Measurements from ENCODE around the gene KIF15. TPM values are rescaled to one million over a fixed set of nuclear protein-coding genes. Genes with fewer than 3 reads are reported as not detected.

KIF15 gene
- total and polyA plus RNA-seq, 4 experiments from 2014 or later = 0.19 to 0.38 TPM; not detected in 2

GRCh38 chr3:44827196-44827595, 65.6 kb downstream of the KIF15 start:
- no peak overlapping the region for H3K27ac ChIP-seq (ENCODE audit: low read depth, low read length)
- no peaks in the 10 kb centered on the region for H3K27me3 ChIP-seq (ENCODE audit: insufficient read depth, low read length)
- Mint-ChIP-seq H3K27ac (no peak overlapping the region), H3K4me1 (no peaks in the 10 kb centered on the region), H3K36me3 (no peaks in the 10 kb centered on the region), H3K4me3 (no peak overlapping the region), H3K9me3 (peaks cover 0 to 4% (median 0%) of the 10 kb centered on the region in 8 donors), H3K27me3 (no peaks in the 10 kb centered on the region)
- no peak overlapping the region for H3K4me3 ChIP-seq (ENCODE audit: low read length in 2 of 2)
- H3K36me3 ChIP-seq (ENCODE audit: insufficient read depth, low read length) = no peaks in the 10 kb centered on the region
- CTCF ChIA-PET (ENCODE audit: partially characterized antibody) = no interaction called here
- no peaks in the 10 kb centered on the region for H3K9me3 ChIP-seq (ENCODE audit: control insufficient read depth in 1 of 2, low read length in 2 of 2)
- POLR2A ChIA-PET (ENCODE audit: partially characterized antibody) = no interaction called here
- no peak for DNase-seq
- H3K4me1 ChIP-seq (ENCODE audit: insufficient read depth, low read length) = no peaks in the 10 kb centered on the region
- intact Hi-C loops (cut with micrococcal nuclease) = no loop called here

- H3K9me3 ChIP-seq (ENCODE audit: control insufficient read depth in 1 of 2, low read length in 2 of 2) = no peaks in the 10 kb centered on the region
- no peak overlapping the region for H3K4me3 ChIP-seq (ENCODE audit: low read length in 2 of 2)
- DNase-seq = no peak
- no peaks in the 10 kb centered on the region for H3K36me3 ChIP-seq (ENCODE audit: insufficient read depth, low read length)
- POLR2A ChIA-PET (ENCODE audit: partially characterized antibody) = no interaction called here
- Mint-ChIP-seq H3K4me3 (no peak overlapping the region), H3K9me3 (peaks cover 0 to 7% (median 5%) of the 10 kb centered on the region in 8 donors), H3K36me3 (peaks cover 0 to 5% of the 10 kb centered on the region in 2 donors), H3K27ac (no peak overlapping the region), H3K4me1 (no peaks in the 10 kb centered on the region), H3K27me3 (no peaks in the 10 kb centered on the region)
- intact Hi-C loops (cut with micrococcal nuclease) = no loop called here
- CTCF ChIA-PET (ENCODE audit: partially characterized antibody) = no interaction called here
- H3K4me1 ChIP-seq (ENCODE audit: insufficient read depth, low read length) = no peaks in the 10 kb centered on the region
- no peak overlapping the region for H3K27ac ChIP-seq (ENCODE audit: low read depth, low read length)
- no peaks in the 10 kb centered on the region for H3K27me3 ChIP-seq (ENCODE audit: insufficient read depth, low read length)
Measured at GRCh38 chr3:44831232-44831631, 69.6 kb downstream of the KIF15 start.

GRCh38 chr3:44832032-44832431, 70.4 kb downstream of the KIF15 start:
- peaks cover 0 to 5% of the 10 kb centered on the region in 2 donors for H3K9me3 ChIP-seq (ENCODE audit: control insufficient read depth in 1 of 2, low read length in 2 of 2)
- CTCF ChIA-PET (ENCODE audit: partially characterized antibody) = no interaction called here
- Mint-ChIP-seq H3K9me3 (peaks cover 0 to 15% (median 11%) of the 10 kb centered on the region in 8 donors), H3K36me3 (peaks cover 4 to 11% of the 10 kb centered on the region in 2 donors), H3K4me1 (no peaks in the 10 kb centered on the region), H3K27me3 (no peaks in the 10 kb centered on the region), H3K27ac (no peak overlapping the region), H3K4me3 (no peak overlapping the region)
- H3K36me3 ChIP-seq (ENCODE audit: insufficient read depth, low read length) = no peaks in the 10 kb centered on the region
- H3K27me3 ChIP-seq (ENCODE audit: insufficient read depth, low read length) = no peaks in the 10 kb centered on the region
- no peaks in the 10 kb centered on the region for H3K4me1 ChIP-seq (ENCODE audit: insufficient read depth, low read length)
- POLR2A ChIA-PET (ENCODE audit: partially characterized antibody) = no interaction called here
- no peak overlapping the region for H3K27ac ChIP-seq (ENCODE audit: low read depth, low read length)
- no peak for DNase-seq
- no peak overlapping the region for H3K4me3 ChIP-seq (ENCODE audit: low read length in 2 of 2)
- intact Hi-C loops (cut with micrococcal nuclease) = no loop called here

- DNase-seq = no peak
- intact Hi-C loops (cut with micrococcal nuclease) = no loop called here
- Mint-ChIP-seq H3K27me3 (no peaks in the 10 kb centered on the region), H3K9me3 (peaks cover 0 to 21% (median 13%) of the 10 kb centered on the region in 8 donors), H3K36me3 (peaks cover 4 to 11% of the 10 kb centered on the region in 2 donors), H3K4me1 (no peaks in the 10 kb centered on the region), H3K4me3 (no peak overlapping the region), H3K27ac (no peak overlapping the region)
- Histone ChIP-seq H3K27me3 (ENCODE audit: insufficient read depth, low read length) (no peaks in the 10 kb centered on the region), H3K9me3 (ENCODE audit: control insufficient read depth in 1 of 2, low read length in 2 of 2) (peaks cover 0 to 5% of the 10 kb centered on the region in 2 donors), H3K36me3 (ENCODE audit: insufficient read depth, low read length) (no peaks in the 10 kb centered on the region), H3K4me1 (ENCODE audit: insufficient read depth, low read length) (no peaks in the 10 kb centered on the region), H3K27ac (ENCODE audit: low read depth, low read length) (no peak overlapping the region), H3K4me3 (ENCODE audit: low read length in 2 of 2) (no peak overlapping the region)
- CTCF ChIA-PET (ENCODE audit: partially characterized antibody) = no interaction called here
- POLR2A ChIA-PET (ENCODE audit: partially characterized antibody) = no interaction called here
Measured at GRCh38 chr3:44832965-44833364, 71.4 kb downstream of the KIF15 start.

- POLR2A ChIA-PET (ENCODE audit: partially characterized antibody) = no interaction called here
- Mint-ChIP-seq H3K9me3 (peaks cover 0 to 23% (median 15%) of the 10 kb centered on the region in 8 donors), H3K4me1 (no peaks in the 10 kb centered on the region), H3K36me3 (peaks cover 4 to 11% of the 10 kb centered on the region in 2 donors), H3K4me3 (no peak overlapping the region), H3K27me3 (no peaks in the 10 kb centered on the region), H3K27ac (no peak overlapping the region)
- Histone ChIP-seq H3K4me1 (ENCODE audit: insufficient read depth, low read length) (no peaks in the 10 kb centered on the region), H3K4me3 (ENCODE audit: low read length in 2 of 2) (no peak overlapping the region), H3K9me3 (ENCODE audit: control insufficient read depth in 1 of 2, low read length in 2 of 2) (peaks cover 0 to 5% of the 10 kb centered on the region in 2 donors), H3K27me3 (ENCODE audit: insufficient read depth, low read length) (no peaks in the 10 kb centered on the region), H3K36me3 (ENCODE audit: insufficient read depth, low read length) (no peaks in the 10 kb centered on the region), H3K27ac (ENCODE audit: low read depth, low read length) (no peak overlapping the region)
- no peak for DNase-seq
- intact Hi-C loops (cut with micrococcal nuclease) = no loop called here
- CTCF ChIA-PET (ENCODE audit: partially characterized antibody) = no interaction called here
Measured at GRCh38 chr3:44833394-44833793, 71.8 kb downstream of the KIF15 start.

GRCh38 chr3:44835684-44836083, 74.1 kb downstream of the KIF15 start:
- H3K27ac Mint-ChIP-seq = no peak overlapping the region
- peaks cover 0 to 23% (median 15%) of the 10 kb centered on the region in 8 donors for H3K9me3 Mint-ChIP-seq
- no peaks in the 10 kb centered on the region for H3K27me3 Mint-ChIP-seq
- CTCF ChIA-PET (ENCODE audit: partially characterized antibody) = interaction anchor here (1.0 kb wide), 1 partner anchor 79 kb away, joined by 3 read pairs; no protein-coding TSS in a partner anchor
- no peak overlapping the region for H3K4me3 Mint-ChIP-seq
- H3K9me3 ChIP-seq (ENCODE audit: control insufficient read depth in 1 of 2, low read length in 2 of 2) = peaks cover 0 to 5% of the 10 kb centered on the region in 2 donors
- H3K4me1 ChIP-seq (ENCODE audit: insufficient read depth, low read length) = no peaks in the 10 kb centered on the region
- no peaks in the 10 kb centered on the region for H3K4me1 Mint-ChIP-seq
- peaks cover 6 to 11% of the 10 kb centered on the region in 2 donors for H3K36me3 Mint-ChIP-seq
- H3K27me3 ChIP-seq (ENCODE audit: insufficient read depth, low read length) = no peaks in the 10 kb centered on the region
- DNase-seq = no peak
- intact Hi-C loops (cut with micrococcal nuclease) = no loop called here
- H3K4me3 ChIP-seq (ENCODE audit: low read length in 2 of 2) = no peak overlapping the region
- no peak overlapping the region for H3K27ac ChIP-seq (ENCODE audit: low read depth, low read length)
- POLR2A ChIA-PET (ENCODE audit: partially characterized antibody) = no interaction called here
- no peaks in the 10 kb centered on the region for H3K36me3 ChIP-seq (ENCODE audit: insufficient read depth, low read length)

GRCh38 chr3:44842376-44842775, 80.8 kb downstream of the KIF15 start:
- H3K27ac Mint-ChIP-seq = peak overlapping the region in 1 of 7 donors; percentile 17
- DNase-seq = no peak
- H3K9me3 Mint-ChIP-seq = peaks cover 0 to 6% (median 0%) of the 10 kb centered on the region in 8 donors
- ChIA-PET POLR2A (ENCODE audit: partially characterized antibody) (no interaction called here), CTCF (ENCODE audit: partially characterized antibody) (no interaction called here)
- no peaks in the 10 kb centered on the region for H3K4me1 Mint-ChIP-seq
- Histone ChIP-seq H3K9me3 (ENCODE audit: control insufficient read depth in 1 of 2, low read length in 2 of 2) (no peaks in the 10 kb centered on the region), H3K27ac (ENCODE audit: low read depth, low read length) (no peak overlapping the region), H3K4me1 (ENCODE audit: insufficient read depth, low read length) (no peaks in the 10 kb centered on the region), H3K27me3 (ENCODE audit: insufficient read depth, low read length) (no peaks in the 10 kb centered on the region), H3K36me3 (ENCODE audit: insufficient read depth, low read length) (no peaks in the 10 kb centered on the region), H3K4me3 (ENCODE audit: low read length in 2 of 2) (no peak overlapping the region)
- H3K4me3 Mint-ChIP-seq = no peak overlapping the region
- intact Hi-C loops (cut with micrococcal nuclease) = no loop called here
- no peaks in the 10 kb centered on the region for H3K27me3 Mint-ChIP-seq
- peaks cover 0 to 2% of the 10 kb centered on the region in 2 donors for H3K36me3 Mint-ChIP-seq

Data from CD4-positive, alpha-beta memory T cell (primary cell).